Suprapubic skin (tissue), 4 donors: ENCODE measurements around the gene TIMP2. TPM values are rescaled to one million over a fixed set of nuclear protein-coding genes. Genes with fewer than 3 reads are reported as not detected.
A peak's percentile ranks its signal among the peaks of the same experiment; 100 is the strongest.

ENCODE experiments used
- DNase-seq, 2 donors: peaks; one replicate each; pipeline ENCODE4 v3.0.0-alpha.2; 2019; ENCODE audit warnings: low spot score in 2 of 2
- H3K27ac ChIP-seq: fragments of 200-600 bp; sonication (generic); one replicate; pipeline ENCODE4 v1.5.1; 2019
- H3K27me3 ChIP-seq: fragments of 200-600 bp; sonication (generic); one replicate; pipeline ENCODE4 v1.5.1; 2019
- H3K36me3 ChIP-seq: fragments of 200-600 bp; sonication (generic); one replicate; pipeline ENCODE4 v1.5.1; 2019
- H3K4me1 ChIP-seq: fragments of 200-600 bp; sonication (generic); one replicate; pipeline ENCODE4 v1.5.1; 2019
- H3K4me3 ChIP-seq: fragments of 200-600 bp; sonication (generic); one replicate; pipeline ENCODE4 v1.5.1; 2019; ENCODE audit warnings: mild to moderate bottlenecking
- H3K9me3 ChIP-seq: fragments of 200-600 bp; sonication (generic); one replicate; pipeline ENCODE4 v1.5.1; 2019
- EP300 ChIP-seq: sonication (generic); formaldehyde crosslinking; IDR thresholded peaks from one replicate; pipeline ENCODE4 v1.6.1; 2017; ENCODE audit warnings: antibody characterized with exemption
- POLR2A ChIP-seq, 2 donors: fragments of 450-650 bp; IDR thresholded peaks; one replicate each; pipeline ENCODE4 v1.6.1; 2017; ENCODE audit warnings: antibody characterized with exemption in 2 of 2, mild to moderate bottlenecking in 2 of 2, moderate library complexity in 2 of 2
- POLR2AphosphoS5 ChIP-seq, 3 donors: sonication (generic); formaldehyde crosslinking; IDR thresholded peaks; one replicate each; pipeline ENCODE4 v1.6.1; 2017; ENCODE audit warnings: antibody characterized with exemption in 3 of 3
- WGBS: methylation state at CpG from one replicate; pipeline ENCODE4 v1.1.5; 2018; 5-methylcytosine and 5-hydroxymethylcytosine counted together
- total RNA-seq, 4 donors: library from RNA; depleted of rRNA; stranded (reverse); fragments of >200 nt; gene quantifications; one replicate each; pipeline ENCODE4 v1.1.0, GENCODE V29; 2016
- TF ChIP-seq, protein P1 (sequence below), 2 donors: fragments of 200-600 bp in 1 of 2; fragments of 450-650 bp in 1 of 2; sonication (generic) in 1 of 2; IDR thresholded peaks; one replicate each; pipeline ENCODE4 v1.5.1; 2016 to 2019; ENCODE audit warnings: antibody characterized with exemption in 2 of 2, mild to moderate bottlenecking in 1 of 2, moderate library complexity in 1 of 2

The TIMP2 gene
- total RNA-seq, 4 donors from 2014 or later: 48.4 to 114 (median 76.0) TPM

- TF ChIP-seq POLR2A (IDR thresholded peaks at IDR 0.05) (no peak), POLR2AphosphoS5 (IDR thresholded peaks at IDR 0.05) (no peak), EP300 (no peak)
- TF ChIP-seq, protein P1, sequence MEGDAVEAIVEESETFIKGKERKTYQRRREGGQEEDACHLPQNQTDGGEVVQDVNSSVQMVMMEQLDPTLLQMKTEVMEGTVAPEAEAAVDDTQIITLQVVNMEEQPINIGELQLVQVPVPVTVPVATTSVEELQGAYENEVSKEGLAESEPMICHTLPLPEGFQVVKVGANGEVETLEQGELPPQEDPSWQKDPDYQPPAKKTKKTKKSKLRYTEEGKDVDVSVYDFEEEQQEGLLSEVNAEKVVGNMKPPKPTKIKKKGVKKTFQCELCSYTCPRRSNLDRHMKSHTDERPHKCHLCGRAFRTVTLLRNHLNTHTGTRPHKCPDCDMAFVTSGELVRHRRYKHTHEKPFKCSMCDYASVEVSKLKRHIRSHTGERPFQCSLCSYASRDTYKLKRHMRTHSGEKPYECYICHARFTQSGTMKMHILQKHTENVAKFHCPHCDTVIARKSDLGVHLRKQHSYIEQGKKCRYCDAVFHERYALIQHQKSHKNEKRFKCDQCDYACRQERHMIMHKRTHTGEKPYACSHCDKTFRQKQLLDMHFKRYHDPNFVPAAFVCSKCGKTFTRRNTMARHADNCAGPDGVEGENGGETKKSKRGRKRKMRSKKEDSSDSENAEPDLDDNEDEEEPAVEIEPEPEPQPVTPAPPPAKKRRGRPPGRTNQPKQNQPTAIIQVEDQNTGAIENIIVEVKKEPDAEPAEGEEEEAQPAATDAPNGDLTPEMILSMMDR (IDR thresholded peaks at IDR 0.05): no peak
- 16% methylated on average over 11 of the region's 11 CpGs for WGBS
- Histone ChIP-seq H3K36me3 (peaks cover 36% of the 10 kb centered on the region), H3K27ac (no peak overlapping the region), H3K4me1 (peaks cover 34% of the 10 kb centered on the region), H3K4me3 (peak overlapping the region; percentile 81), H3K27me3 (no peaks in the 10 kb centered on the region), H3K9me3 (no peaks in the 10 kb centered on the region)
- no peak for DNase-seq
Measured at GRCh38 chr17:78839235-78839761, 85.9 kb downstream of the TIMP2 start.

DNA sequence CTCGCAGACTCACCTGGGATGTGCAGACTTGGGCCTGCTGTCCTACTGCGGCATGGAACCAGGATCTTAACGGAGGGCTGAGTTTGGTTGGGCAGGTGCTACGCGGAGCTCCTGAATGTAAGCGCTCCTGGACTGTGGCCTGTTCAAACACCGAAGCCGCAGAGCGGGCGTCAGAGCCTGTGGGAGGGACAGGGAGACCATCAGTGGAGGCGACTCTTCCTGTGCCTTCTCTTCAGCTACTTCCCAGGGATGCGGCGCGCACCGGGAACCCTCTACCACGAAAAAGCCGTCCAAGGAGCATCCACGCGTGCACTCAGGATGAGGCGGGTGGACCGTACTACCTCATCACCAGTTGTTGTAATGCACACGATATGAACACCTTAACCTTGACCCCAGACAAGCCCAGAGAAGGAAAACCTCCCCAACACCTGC, 86.6 kb downstream of the TIMP2 start:
- Histone ChIP-seq H3K4me1 (peaks cover 34% of the 10 kb centered on the region), H3K27me3 (no peaks in the 10 kb centered on the region), H3K27ac (no peak overlapping the region), H3K36me3 (peaks cover 43% of the 10 kb centered on the region), H3K9me3 (no peaks in the 10 kb centered on the region), H3K4me3 (peak overlapping the region; percentile 81)
- DNase-seq: no peak
- TF ChIP-seq, protein P1 (IDR thresholded peaks at IDR 0.05): no peak
- TF ChIP-seq POLR2AphosphoS5 (IDR thresholded peaks at IDR 0.05) (no peak), EP300 (no peak), POLR2A (IDR thresholded peaks at IDR 0.05) (no peak)
- 89% methylated on average over 18 of the region's 22 CpGs for WGBS

GRCh38 chr17:78836420-78837021, 88.7 kb downstream of the TIMP2 start:
- no peak for DNase-seq
- H3K27ac ChIP-seq: no peak overlapping the region
- H3K9me3 ChIP-seq: no peaks in the 10 kb centered on the region
- 74% methylated on average over 5 of the region's 5 CpGs for WGBS
- peaks cover 62% of the 10 kb centered on the region for H3K36me3 ChIP-seq
- H3K27me3 ChIP-seq: no peaks in the 10 kb centered on the region
- H3K4me3 ChIP-seq: no peak overlapping the region
- peaks cover 29% of the 10 kb centered on the region for H3K4me1 ChIP-seq
- TF ChIP-seq, protein P1 (IDR thresholded peaks at IDR 0.05): no peak

- WGBS: 97% methylated on average over 8 of the region's 8 CpGs
- H3K4me1 ChIP-seq: peaks cover 21% of the 10 kb centered on the region
- DNase-seq: no peak
- no peak overlapping the region for H3K27ac ChIP-seq
- no peak for TF ChIP-seq EP300
- no peak for TF ChIP-seq POLR2AphosphoS5 (IDR thresholded peaks at IDR 0.05)
- TF ChIP-seq POLR2A (IDR thresholded peaks at IDR 0.05): no peak
- no peaks in the 10 kb centered on the region for H3K9me3 ChIP-seq
- H3K27me3 ChIP-seq: no peaks in the 10 kb centered on the region
- H3K4me3 ChIP-seq: no peak overlapping the region
- H3K36me3 ChIP-seq: peaks cover 79% of the 10 kb centered on the region
Measured at GRCh38 chr17:78834571-78834970, 90.6 kb downstream of the TIMP2 start.

GRCh38 chr17:78832541-78832810, 92.7 kb downstream of the TIMP2 start:
- no peak overlapping the region for H3K4me3 ChIP-seq
- DNase-seq: no peak
- H3K36me3 ChIP-seq: peaks cover 94% of the 10 kb centered on the region
- TF ChIP-seq EP300 (no peak), POLR2AphosphoS5 (IDR thresholded peaks at IDR 0.05) (no peak), POLR2A (IDR thresholded peaks at IDR 0.05) (no peak)
- TF ChIP-seq, protein P1 (IDR thresholded peaks at IDR 0.05): no peak
- no peak overlapping the region for H3K27ac ChIP-seq
- no peaks in the 10 kb centered on the region for H3K9me3 ChIP-seq
- WGBS: 75% methylated on average over 2 of the region's 2 CpGs
- H3K4me1 ChIP-seq: peaks cover 3% of the 10 kb centered on the region
- no peaks in the 10 kb centered on the region for H3K27me3 ChIP-seq
